Measurements from ENCODE around the gene DYNC2H1.

DNA sequence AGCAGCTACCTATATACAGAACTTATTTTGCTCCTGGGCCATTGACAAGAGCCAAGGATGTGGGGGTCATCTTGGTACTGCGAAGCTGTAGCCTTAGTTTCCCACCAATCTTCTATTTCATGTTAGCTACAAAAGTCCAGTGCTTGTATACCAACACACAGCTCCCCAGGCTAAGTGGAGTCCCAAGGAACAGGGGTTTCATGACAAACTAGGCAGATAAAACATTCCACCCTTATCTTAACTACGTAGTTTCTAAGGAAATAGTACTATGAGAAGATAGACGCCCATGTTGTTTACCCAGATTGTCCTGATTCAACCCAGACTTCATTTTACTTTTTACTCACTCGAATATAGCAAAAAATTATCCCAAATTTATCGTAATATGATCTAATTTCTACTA, 218.5 kb downstream of the DYNC2H1 start:
- TF ChIP-seq EZH2phosphoT487 (IDR thresholded peaks at IDR 0.05; ENCODE audit: borderline replicate concordance, low read length): no peak
- TF ChIP-seq CTCF (conservative IDR thresholded peaks at IDR 0.05; ENCODE audit: low read depth, low read length): no peak
- no peak for TF ChIP-seq EZH2 (IDR thresholded peaks at IDR 0.05; ENCODE audit: low read length, unreplicated experiment)

Measured in PC-3 (cell line).